Cardiac muscle cell (in vitro differentiated cells and primary cell): ENCODE measurements around the gene SPACDR. TPM values are rescaled to one million over a fixed set of nuclear protein-coding genes. Genes with fewer than 3 reads are reported as not detected.
"Not testable (repeated sequence)": the region's sequence is repeated elsewhere in the genome, so short reads cannot be mapped to it uniquely, and the experiment has no call there.

Experiments
- DNase-seq, 2 donors: peaks; one replicate each; pipeline versions ENCODE4 v3.0.0 to v3.0.0-alpha.2; 2010 to 2017; ENCODE audit warnings: low read depth in 1 of 2, low spot score in 1 of 2
- H3K27ac ChIP-seq: fragments of 200-600 bp; sonication (generic); 2 replicates; pipeline ENCODE4 v1.5.1; 2016
- H3K27me3 ChIP-seq: fragments of 200-600 bp; sonication (generic); 2 replicates; pipeline ENCODE4 v1.6.0; 2016; ENCODE audit warnings: control low read depth
- H3K36me3 ChIP-seq: fragments of 200-600 bp; sonication (generic); 2 replicates; pipeline ENCODE4 v1.5.1; 2016; ENCODE audit warnings: control low read depth
- H3K4me1 ChIP-seq: fragments of 200-600 bp; sonication (generic); 2 replicates; pipeline ENCODE4 v1.8.1; 2017; ENCODE audit warnings: low read depth, mild to moderate bottlenecking, mixed run types
- H3K4me3 ChIP-seq: fragments of 200-600 bp; sonication (generic); 2 replicates; pipeline ENCODE4 v1.5.1; 2016; ENCODE audit warnings: mild to moderate bottlenecking
- H3K9me3 ChIP-seq: fragments of 200-600 bp; sonication (generic); 2 replicates; pipeline ENCODE4 v1.5.1; 2017; ENCODE audit warnings: low read depth, mild to moderate bottlenecking, control low read depth
- CTCF ChIP-seq: IDR thresholded peaks from 2 replicates; pipeline ENCODE4 v1.5.1; 2012; ENCODE audit warnings: low read depth, mild to moderate bottlenecking, low read length
- polyA plus RNA-seq: library from polyadenylated mRNA; unstranded; fragments of >200 nt; fragmentation: Nextera tagmentation; extraction: Ambion mirVana; gene quantifications from 2 replicates; pipeline ENCODE4 v1.2.1, GENCODE V29; 2016
- total RNA-seq: library from RNA; depleted of rRNA; stranded (reverse); fragments of >200 nt; gene quantifications from 2 replicates; pipeline ENCODE4 v1.2.3, GENCODE V29; 2016

Gene SPACDR
- total and polyA plus RNA-seq, 2 experiments from 2014 or later: 1.2 to 1.6 TPM

DNA sequence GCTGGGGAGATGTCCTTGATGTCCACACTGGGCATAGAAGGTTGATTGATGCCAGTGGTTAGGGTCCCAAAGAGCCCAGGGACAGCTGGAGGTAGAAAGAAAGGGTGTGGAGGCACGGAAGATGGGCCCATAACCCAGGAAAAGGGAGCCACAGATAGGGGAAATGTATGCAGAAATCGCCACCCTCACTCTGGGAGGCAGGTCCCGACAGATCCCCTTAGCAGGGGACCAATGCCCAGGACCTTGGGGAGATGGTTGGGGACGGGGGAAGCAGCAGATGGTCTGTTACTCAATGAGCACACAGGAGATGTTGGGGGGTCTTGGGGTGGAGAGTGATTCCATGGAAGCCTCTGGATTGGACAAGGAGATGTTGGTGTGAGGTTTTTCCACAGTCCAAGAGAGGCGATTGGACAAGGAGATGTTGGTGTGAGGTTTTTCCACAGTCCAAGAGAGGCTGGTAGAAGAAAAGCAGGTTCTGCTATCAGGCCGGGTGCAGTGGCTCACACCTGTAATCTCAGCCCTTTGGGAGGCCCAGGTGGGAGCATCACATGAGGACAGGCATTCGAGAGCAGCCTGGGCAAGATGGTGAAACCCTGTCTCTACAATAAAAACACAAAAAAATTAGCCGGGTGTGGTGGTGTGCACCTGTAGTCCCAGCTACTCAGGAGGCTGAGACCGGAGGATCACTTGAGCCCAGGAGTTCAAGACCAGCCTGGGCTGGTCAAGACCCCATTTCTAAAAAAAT lies 20.8 kb downstream of the SPACDR start:
- TF ChIP-seq CTCF: no peak
- H3K4me1 ChIP-seq: peaks cover 2% of the 10 kb centered on the region
- no peaks in the 10 kb centered on the region for H3K9me3 ChIP-seq
- no peaks in the 10 kb centered on the region for H3K27me3 ChIP-seq
- H3K4me3 ChIP-seq: no peak overlapping the region
- DNase-seq: no peak
- H3K36me3 ChIP-seq: no peaks in the 10 kb centered on the region
- H3K27ac ChIP-seq: no peak overlapping the region

GRCh38 chr7:100441641-100442535 lies 22.2 kb downstream of the SPACDR start:
- Histone ChIP-seq H3K4me3 (no peak overlapping the region), H3K9me3 (no peaks in the 10 kb centered on the region), H3K27ac (no peak overlapping the region), H3K4me1 (peaks cover 2% of the 10 kb centered on the region), H3K36me3 (no peaks in the 10 kb centered on the region), H3K27me3 (no peaks in the 10 kb centered on the region)
- DNase-seq: no peak
- no peak for TF ChIP-seq CTCF

DNA sequence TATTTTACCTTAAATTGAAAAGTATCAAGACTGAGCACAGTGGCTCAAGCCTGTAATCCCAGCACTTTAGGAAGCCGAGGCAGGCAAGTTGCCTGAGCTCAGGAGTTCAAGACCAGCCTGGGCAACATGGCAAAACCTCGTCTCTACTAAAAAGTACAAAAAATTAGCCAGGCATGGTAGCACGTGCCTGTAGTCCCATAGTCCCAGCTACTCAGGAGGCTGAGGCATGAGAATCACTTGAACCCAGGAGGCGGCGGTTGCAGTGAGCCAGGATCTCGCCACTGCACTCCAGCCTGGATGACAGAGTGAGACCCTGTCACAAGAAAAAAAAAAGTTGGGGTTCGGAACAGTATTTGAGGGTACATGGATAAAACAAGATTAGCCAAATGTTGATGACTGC lies 24.8 kb downstream of the SPACDR start:
- H3K36me3 ChIP-seq, DNase-seq, H3K27me3 ChIP-seq, H3K9me3 ChIP-seq, H3K4me3 ChIP-seq, H3K4me1 ChIP-seq, H3K27ac ChIP-seq: not testable (repeated sequence)

- not testable (repeated sequence) for H3K27me3 ChIP-seq, H3K36me3 ChIP-seq, H3K27ac ChIP-seq, H3K4me3 ChIP-seq, H3K9me3 ChIP-seq, H3K4me1 ChIP-seq, DNase-seq
These were observed 25.3 kb downstream of the SPACDR start for GRCh38 chr7:100438731-100439130.

- Histone ChIP-seq H3K4me3 (no peak overlapping the region), H3K4me1 (peaks cover 6% of the 10 kb centered on the region), H3K36me3 (peaks cover 9% of the 10 kb centered on the region), H3K27ac (no peak overlapping the region), H3K9me3 (no peaks in the 10 kb centered on the region), H3K27me3 (no peaks in the 10 kb centered on the region)
- no peak for TF ChIP-seq CTCF
- no peak for DNase-seq
These were observed 25.9 kb downstream of the SPACDR start for GRCh38 chr7:100438172-100438571.

- no peak for DNase-seq
- no peaks in the 10 kb centered on the region for H3K27me3 ChIP-seq
- H3K27ac ChIP-seq: no peak overlapping the region
- TF ChIP-seq CTCF: no peak
- H3K36me3 ChIP-seq: peaks cover 9% of the 10 kb centered on the region
- H3K4me1 ChIP-seq: peaks cover 9% of the 10 kb centered on the region
- H3K4me3 ChIP-seq: no peak overlapping the region
- no peaks in the 10 kb centered on the region for H3K9me3 ChIP-seq
These were observed 26.6 kb downstream of the SPACDR start for GRCh38 chr7:100437150-100438100.
